ENCODE measurements around the gene CSNK2A1. TPM values are rescaled to one million over a fixed set of nuclear protein-coding genes. Genes with fewer than 3 reads are reported as not detected.
"Not testable (repeated sequence)": the region's sequence is repeated elsewhere in the genome, so short reads cannot be mapped to it uniquely, and the experiment has no call there.

Gene CSNK2A1
- total RNA-seq, 2 experiments from 2014 or later = 154 to 155 TPM

- Mint-ChIP-seq H3K9me3 (peaks cover 21% of the 10 kb centered on the region), H3K4me1 (ENCODE audit: low read depth) (peaks cover 30% of the 10 kb centered on the region), H3K36me3 (peaks cover 42% of the 10 kb centered on the region), H3K4me3 (no peak overlapping the region), H3K27ac (peak overlapping the region; percentile 78), H3K27me3 (no peaks in the 10 kb centered on the region)
- ChIA-PET CTCF (no interaction called here), POLR2A (interaction anchor here (1.2 to 1.9 kb wide), 2 partner anchors 11 to 14 kb away, joined by 5 to 8 read pairs; partner anchors contain the start of gene CSNK2A1)
- peak; percentile 33 for DNase-seq
- intact Hi-C loops (cut with micrococcal nuclease) = no loop called here
These were observed 14.5 kb downstream of the CSNK2A1 start for GRCh38 chr20:528923-529604.

GRCh38 chr20:527571-527886 lies 16.1 kb downstream of the CSNK2A1 start:
- intact Hi-C loops (cut with micrococcal nuclease) = no loop called here
- no peak overlapping the region for H3K4me3 Mint-ChIP-seq
- H3K36me3 Mint-ChIP-seq = peaks cover 53% of the 10 kb centered on the region
- H3K27me3 Mint-ChIP-seq = no peaks in the 10 kb centered on the region
- DNase-seq = no peak
- H3K27ac Mint-ChIP-seq = peak overlapping the region; percentile 5
- POLR2A ChIA-PET = interaction anchor here (1.9 kb wide), 1 partner anchor 16 kb away, joined by 8 read pairs; the partner anchor contains the start of gene CSNK2A1
- peaks cover 21% of the 10 kb centered on the region for H3K9me3 Mint-ChIP-seq
- CTCF ChIA-PET = no interaction called here
- H3K4me1 Mint-ChIP-seq (ENCODE audit: low read depth) = peaks cover 21% of the 10 kb centered on the region

GRCh38 chr20:521860-522259 lies 21.7 kb downstream of the CSNK2A1 start:
- Mint-ChIP-seq H3K9me3 (peaks cover 29% of the 10 kb centered on the region), H3K4me3 (no peak overlapping the region)

GRCh38 chr20:519999-520398 lies 23.6 kb downstream of the CSNK2A1 start:
- intact Hi-C loops (cut with micrococcal nuclease) = no loop called here
- peaks cover 24% of the 10 kb centered on the region for H3K9me3 Mint-ChIP-seq
- no peak for DNase-seq

More at GRCh38 chr20:521860-522259, 21.7 kb downstream of the CSNK2A1 start:
- DNase-seq = no peak
- Mint-ChIP-seq H3K4me1 (ENCODE audit: low read depth) (peaks cover 10% of the 10 kb centered on the region), H3K27ac (no peak overlapping the region), H3K27me3 (no peaks in the 10 kb centered on the region), H3K36me3 (peaks cover 65% of the 10 kb centered on the region)
- ChIA-PET POLR2A (no interaction called here), CTCF (no interaction called here)
- intact Hi-C loops (cut with micrococcal nuclease) = no loop called here

GRCh38 chr20:517221-517620 lies 26.4 kb downstream of the CSNK2A1 start:
- peaks cover 35% of the 10 kb centered on the region for H3K4me1 Mint-ChIP-seq (ENCODE audit: low read depth)
- ChIA-PET CTCF (no interaction called here), POLR2A (no interaction called here)
- H3K4me3 Mint-ChIP-seq = no peak overlapping the region
- intact Hi-C loops (cut with micrococcal nuclease) = no loop called here
- H3K36me3 Mint-ChIP-seq = peaks cover 41% of the 10 kb centered on the region
- peak overlapping the region; percentile 40 for H3K27ac Mint-ChIP-seq
- no peak for DNase-seq
- H3K27me3 Mint-ChIP-seq = no peaks in the 10 kb centered on the region
- H3K9me3 Mint-ChIP-seq = peaks cover 24% of the 10 kb centered on the region

More at GRCh38 chr20:519999-520398, 23.6 kb downstream of the CSNK2A1 start:
- H3K27ac Mint-ChIP-seq = no peak overlapping the region
- CTCF ChIA-PET = interaction anchor here (0.7 to 1.4 kb wide), 5 partner anchors 22 to 436 kb away, joined by 3 to 4 read pairs (median 3); no protein-coding TSS in a partner anchor
- H3K4me1 Mint-ChIP-seq (ENCODE audit: low read depth) = peaks cover 24% of the 10 kb centered on the region
- no peaks in the 10 kb centered on the region for H3K27me3 Mint-ChIP-seq
- H3K4me3 Mint-ChIP-seq = no peak overlapping the region
- POLR2A ChIA-PET = no interaction called here
- H3K36me3 Mint-ChIP-seq = peaks cover 58% of the 10 kb centered on the region

GRCh38 chr20:516799-517198 lies 26.8 kb downstream of the CSNK2A1 start:
- intact Hi-C loops (cut with micrococcal nuclease) = no loop called here
- DNase-seq = no peak
- peaks cover 37% of the 10 kb centered on the region for H3K36me3 Mint-ChIP-seq
- H3K4me3 Mint-ChIP-seq = no peak overlapping the region
- no peaks in the 10 kb centered on the region for H3K27me3 Mint-ChIP-seq
- H3K27ac Mint-ChIP-seq = no peak overlapping the region
- peaks cover 24% of the 10 kb centered on the region for H3K9me3 Mint-ChIP-seq
- ChIA-PET POLR2A (no interaction called here), CTCF (no interaction called here)
- H3K4me1 Mint-ChIP-seq (ENCODE audit: low read depth) = peaks cover 36% of the 10 kb centered on the region

- H3K4me3 Mint-ChIP-seq = no peak overlapping the region
- no peaks in the 10 kb centered on the region for H3K27me3 Mint-ChIP-seq
- H3K27ac Mint-ChIP-seq = no peak overlapping the region
- intact Hi-C loops (cut with micrococcal nuclease) = no loop called here
- ChIA-PET POLR2A (no interaction called here), CTCF (no interaction called here)
- peaks cover 42% of the 10 kb centered on the region for H3K4me1 Mint-ChIP-seq (ENCODE audit: low read depth)
- DNase-seq = no peak
- H3K9me3 Mint-ChIP-seq = peaks cover 16% of the 10 kb centered on the region
- peaks cover 26% of the 10 kb centered on the region for H3K36me3 Mint-ChIP-seq
These were observed 27.9 kb downstream of the CSNK2A1 start for GRCh38 chr20:515696-516095.

GRCh38 chr20:513429-513828 lies 30.2 kb downstream of the CSNK2A1 start:
- no peak overlapping the region for H3K27ac Mint-ChIP-seq
- CTCF ChIA-PET = no interaction called here
- peaks cover 50% of the 10 kb centered on the region for H3K4me1 Mint-ChIP-seq (ENCODE audit: low read depth)
- no peaks in the 10 kb centered on the region for H3K27me3 Mint-ChIP-seq
- POLR2A ChIA-PET = no interaction called here
- no peaks in the 10 kb centered on the region for H3K9me3 Mint-ChIP-seq
- peaks cover 12% of the 10 kb centered on the region for H3K36me3 Mint-ChIP-seq
- intact Hi-C loops (cut with micrococcal nuclease) = no loop called here
- no peak overlapping the region for H3K4me3 Mint-ChIP-seq
- no peak for DNase-seq

- H3K4me3 Mint-ChIP-seq; POLR2A ChIA-PET; H3K27me3 Mint-ChIP-seq; H3K27ac Mint-ChIP-seq; intact Hi-C loops (cut with micrococcal nuclease); H3K9me3 Mint-ChIP-seq; DNase-seq: not testable (repeated sequence)
- CTCF ChIA-PET = interaction anchor here (0.6 kb wide), 1 partner anchor 20 kb away, joined by 3 read pairs; no protein-coding TSS in a partner anchor
- H3K4me1 Mint-ChIP-seq (ENCODE audit: low read depth) = peaks cover 30% of the 10 kb centered on the region
- peaks cover 16% of the 10 kb centered on the region for H3K36me3 Mint-ChIP-seq
These were observed 33.1 kb downstream of the CSNK2A1 start for GRCh38 chr20:510328-511057.

GRCh38 chr20:508364-508787 lies 35.2 kb downstream of the CSNK2A1 start:
- intact Hi-C loops (cut with micrococcal nuclease); CTCF ChIA-PET: not testable (repeated sequence)

GRCh38 chr20:507761-508332 lies 35.7 kb downstream of the CSNK2A1 start:
- ChIA-PET POLR2A (no interaction called here), CTCF (no interaction called here)
- no peaks in the 10 kb centered on the region for H3K9me3 Mint-ChIP-seq
- intact Hi-C loops (cut with micrococcal nuclease) = no loop called here
- peaks cover 29% of the 10 kb centered on the region for H3K36me3 Mint-ChIP-seq
- no peak overlapping the region for H3K27ac Mint-ChIP-seq
- H3K4me1 Mint-ChIP-seq (ENCODE audit: low read depth) = peaks cover 18% of the 10 kb centered on the region
- no peak for DNase-seq
- no peak overlapping the region for H3K4me3 Mint-ChIP-seq
- no peaks in the 10 kb centered on the region for H3K27me3 Mint-ChIP-seq

More at GRCh38 chr20:508364-508787, 35.2 kb downstream of the CSNK2A1 start:
- POLR2A ChIA-PET, H3K9me3 Mint-ChIP-seq, DNase-seq, H3K27me3 Mint-ChIP-seq, H3K4me3 Mint-ChIP-seq, H3K27ac Mint-ChIP-seq: not testable (repeated sequence)
- peaks cover 24% of the 10 kb centered on the region for H3K36me3 Mint-ChIP-seq
- H3K4me1 Mint-ChIP-seq (ENCODE audit: low read depth) = peaks cover 18% of the 10 kb centered on the region

GRCh38 chr20:507006-507758 lies 36.4 kb downstream of the CSNK2A1 start:
- CTCF ChIA-PET = no interaction called here
- Mint-ChIP-seq H3K4me1 (ENCODE audit: low read depth) (peaks cover 15% of the 10 kb centered on the region), H3K9me3 (no peaks in the 10 kb centered on the region), H3K27me3 (no peaks in the 10 kb centered on the region), H3K4me3 (no peak overlapping the region), H3K36me3 (peaks cover 34% of the 10 kb centered on the region), H3K27ac (no peak overlapping the region)
- POLR2A ChIA-PET = no interaction called here
- no peak for DNase-seq
- intact Hi-C loops (cut with micrococcal nuclease) = no loop called here
